HL-60/S4 (cell line): Measurements from ENCODE around the gene SPDYE17.
"Not testable (repeated sequence)": the region's sequence is repeated elsewhere in the genome, so short reads cannot be mapped to it uniquely, and the experiment has no call there.

Source experiments
- in situ Hi-C: fragments of 300-500 bp; cut with MboI; formaldehyde crosslinking; loops from 2 replicates; pipeline ENCODE4 v1.14.3; 2022; ENCODE audit warnings: low sequenced_read_pairs

Gene SPDYE17, protein sequence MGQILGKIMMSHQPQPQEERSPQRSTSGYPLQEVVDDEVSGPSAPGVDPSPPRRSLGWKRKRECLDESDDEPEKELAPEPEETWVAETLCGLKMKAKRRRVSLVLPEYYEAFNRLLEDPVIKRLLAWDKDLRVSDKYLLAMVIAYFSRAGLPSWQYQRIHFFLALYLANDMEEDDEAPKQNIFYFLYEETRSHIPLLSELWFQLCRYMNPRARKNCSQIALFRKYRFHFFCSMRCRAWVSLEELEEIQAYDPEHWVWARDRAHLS

GRCh38 chr7:77032261-77032660 lies at the start of gene SPDYE17:
Gene SPDYE17, minus strand, starts transcription at chr7:77032361. Its CDS starts 1,791 bp downstream, at chr7:77030570.
- in situ Hi-C loops, result not testable (repeated sequence)

DNA sequence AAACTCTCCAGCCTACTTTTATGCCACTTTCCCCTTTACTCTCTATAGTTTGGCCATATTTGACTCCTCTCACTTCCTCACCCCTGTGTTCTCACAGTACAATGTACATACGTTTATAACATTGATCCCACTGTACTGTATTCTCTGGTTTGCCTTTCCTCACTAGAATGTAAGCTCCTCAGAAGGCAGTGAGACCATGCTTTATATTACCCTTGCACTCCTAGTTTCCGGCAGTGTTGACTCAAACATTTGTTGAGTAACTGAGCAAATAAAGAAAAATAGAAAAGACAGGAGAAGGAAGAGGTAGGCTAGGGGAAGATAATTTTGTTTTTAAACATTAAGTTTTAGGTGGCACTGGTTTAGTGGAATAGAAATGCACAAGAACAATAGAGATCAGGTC lies 48.1 kb upstream of the SPDYE17 start:
- in situ Hi-C loops, result not testable (repeated sequence)

DNA sequence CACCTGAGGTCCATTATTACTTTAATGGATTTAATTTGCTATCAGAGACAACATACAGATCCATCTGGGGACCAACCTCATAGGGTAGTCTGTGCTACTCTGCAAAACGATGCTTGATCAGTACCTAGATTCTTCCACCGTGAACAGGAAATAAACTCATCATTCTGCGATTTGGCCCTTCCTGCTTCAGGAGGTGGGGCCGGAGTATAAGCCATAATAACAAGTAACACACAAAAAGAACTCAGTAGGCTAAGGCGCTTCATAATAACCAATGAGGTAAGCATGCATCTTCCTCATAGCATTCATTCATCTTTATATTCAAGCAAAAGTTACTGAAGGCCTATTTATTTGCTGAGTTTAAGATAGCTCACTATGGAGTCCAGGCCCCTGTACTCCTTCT lies 47.5 kb upstream of the SPDYE17 start:
- in situ Hi-C loops, result not testable (repeated sequence)

DNA sequence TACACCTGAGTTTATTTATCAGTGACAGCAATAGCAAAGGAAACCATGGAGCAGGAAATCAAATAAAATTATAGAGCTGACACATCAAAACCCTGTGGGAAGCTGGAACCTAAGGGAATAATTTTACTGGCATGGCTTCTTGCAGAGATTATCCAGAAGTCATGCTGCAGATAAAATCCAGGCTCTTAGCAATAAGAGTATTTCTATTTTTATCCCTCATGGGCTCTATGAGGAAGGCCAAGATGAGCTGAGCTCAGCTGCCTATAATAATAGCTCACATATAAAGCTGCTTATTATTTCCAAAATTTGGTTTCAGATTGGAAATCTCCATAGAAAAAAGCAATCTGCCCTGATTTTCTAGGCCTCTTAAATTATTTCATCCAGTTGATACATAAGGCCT lies 47.0 kb upstream of the SPDYE17 start:
- in situ Hi-C loops, result not testable (repeated sequence)

- in situ Hi-C loops, result not testable (repeated sequence)
These were observed 44.9 kb upstream of the SPDYE17 start for GRCh38 chr7:77077060-77077459.

DNA sequence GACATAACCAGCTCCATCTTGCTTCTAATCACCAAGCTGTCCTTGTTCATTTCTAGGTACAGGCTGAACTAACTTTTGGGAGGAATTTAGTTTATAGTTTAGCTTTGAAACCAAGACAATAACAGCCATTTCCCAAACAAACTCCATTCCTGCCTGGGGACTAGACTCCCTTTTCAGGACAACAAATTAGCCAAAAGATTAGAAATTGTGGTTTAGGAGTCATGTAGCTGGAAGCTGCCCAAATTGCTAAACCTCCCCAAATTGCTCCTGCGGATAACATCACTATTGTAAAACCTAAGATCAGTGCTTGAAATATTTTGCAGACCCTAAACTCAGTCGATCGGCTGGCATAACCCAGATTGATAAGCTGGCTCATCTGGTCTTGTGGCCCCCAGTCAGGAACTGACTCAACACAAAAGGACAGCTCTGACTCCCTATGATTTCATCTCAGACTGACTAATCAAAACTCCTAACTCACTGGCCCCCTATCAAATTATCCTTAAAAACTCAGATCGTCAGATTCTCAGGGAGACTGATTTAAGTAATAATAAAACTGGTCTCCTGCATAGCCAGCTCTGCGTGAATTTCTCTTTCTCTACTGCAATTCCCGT lies 42.7 kb upstream of the SPDYE17 start:
- in situ Hi-C loops, result not testable (repeated sequence)

DNA sequence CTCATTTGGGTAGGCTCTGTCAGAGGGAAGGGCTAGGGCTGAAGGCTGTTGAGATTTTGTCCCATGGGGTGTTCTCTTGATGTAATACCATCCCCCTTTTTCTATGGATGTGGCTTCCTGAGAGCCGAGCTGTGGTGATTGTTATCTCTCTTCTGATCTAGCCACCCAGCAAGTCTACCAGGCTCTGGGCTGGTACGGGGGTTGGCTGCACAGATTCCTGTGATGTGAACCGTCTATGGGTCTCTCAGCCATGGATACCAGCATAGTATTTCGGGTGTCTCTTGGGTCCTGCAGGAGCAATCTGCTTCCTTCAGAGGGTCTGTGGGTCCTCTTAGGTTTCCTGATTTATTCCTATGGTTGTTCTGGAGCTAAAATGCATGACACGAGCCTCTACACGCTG lies 38.9 kb upstream of the SPDYE17 start:
- in situ Hi-C loops, result not testable (repeated sequence)

DNA sequence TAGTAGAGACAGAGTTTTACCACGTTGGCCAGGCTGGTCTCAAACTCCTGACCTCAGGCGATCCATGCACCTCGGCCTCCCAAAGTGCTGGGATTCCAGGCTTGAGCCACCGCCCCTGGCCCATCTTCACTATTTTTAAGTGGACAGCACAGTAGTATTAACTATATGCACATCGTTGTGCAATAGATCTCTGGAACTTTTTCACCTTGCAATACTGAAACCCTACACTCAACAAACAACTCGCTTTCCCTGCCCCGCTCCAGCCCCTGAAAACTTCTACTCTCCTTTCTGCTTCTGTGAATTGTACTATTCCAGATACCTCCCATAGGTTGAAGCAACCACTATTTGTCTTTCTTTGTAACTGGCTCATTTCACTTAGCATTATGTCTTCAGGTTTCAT lies 33.7 kb upstream of the SPDYE17 start:
- in situ Hi-C loops, result not testable (repeated sequence)

DNA sequence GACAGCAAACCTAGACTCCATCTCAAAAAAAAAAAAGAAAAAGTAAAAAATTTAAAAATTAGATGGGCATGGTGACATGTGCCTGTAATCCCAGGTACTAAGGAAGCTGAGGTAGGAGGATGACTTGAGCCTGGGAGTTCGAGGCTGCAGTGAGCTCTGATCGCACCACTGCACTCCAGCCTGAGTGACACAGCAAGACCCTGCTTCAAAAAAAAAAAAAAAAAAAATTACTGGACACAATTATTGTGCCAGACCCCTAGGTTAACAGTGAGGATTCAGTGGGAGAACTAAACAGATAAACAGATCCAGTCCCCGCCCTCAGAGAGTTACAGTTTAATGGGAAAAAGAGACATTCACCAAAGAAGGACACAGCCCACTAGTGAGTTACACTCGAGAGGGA lies 31.6 kb upstream of the SPDYE17 start:
- in situ Hi-C loops, result not testable (repeated sequence)

DNA sequence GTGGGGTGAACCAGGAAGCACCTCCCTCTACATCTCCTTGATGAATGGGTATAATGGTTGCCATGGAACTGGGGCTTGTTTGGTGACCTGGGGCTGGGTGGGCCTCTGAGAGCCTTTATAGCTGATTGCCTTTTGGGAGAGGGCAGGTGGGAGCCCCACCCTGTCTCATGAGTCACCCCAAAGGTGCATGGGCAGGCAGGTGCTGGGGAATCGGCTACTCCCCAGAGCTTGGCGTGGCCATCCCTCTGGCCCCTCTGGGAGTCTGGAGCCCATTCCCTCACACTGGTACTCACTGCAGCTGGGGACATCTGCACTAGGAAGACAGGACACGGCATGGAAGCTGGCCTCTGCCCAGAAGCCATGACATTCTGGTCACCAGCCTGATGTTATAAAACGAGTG lies 30.4 kb upstream of the SPDYE17 start, which contains the start of gene SPDYE18:
SPDYE18 (minus strand) TSS at position 2 of the 400 bp plus-strand sequence. CDS start 2,046 bp downstream, outside the sequence.
- in situ Hi-C loops, result not testable (repeated sequence)

- in situ Hi-C loops, result not testable (repeated sequence)
These were observed 5.8 kb downstream of the SPDYE17 start for GRCh38 chr7:77026349-77026748.

GRCh38 chr7:77010074-77010680 lies 22.0 kb downstream of the SPDYE17 start:
- in situ Hi-C loops, result not testable (repeated sequence)

- in situ Hi-C loops, result not testable (repeated sequence)
These were observed 24.2 kb downstream of the SPDYE17 start for GRCh38 chr7:77008000-77008399.

GRCh38 chr7:77006127-77007110 lies 25.7 kb downstream of the SPDYE17 start:
- in situ Hi-C loops, result not testable (repeated sequence)

- in situ Hi-C loops, result not testable (repeated sequence)
These were observed 26.6 kb downstream of the SPDYE17 start for GRCh38 chr7:77005461-77006057.

- in situ Hi-C loops, result not testable (repeated sequence)
These were observed 28.0 kb downstream of the SPDYE17 start for GRCh38 chr7:77004151-77004550.

DNA sequence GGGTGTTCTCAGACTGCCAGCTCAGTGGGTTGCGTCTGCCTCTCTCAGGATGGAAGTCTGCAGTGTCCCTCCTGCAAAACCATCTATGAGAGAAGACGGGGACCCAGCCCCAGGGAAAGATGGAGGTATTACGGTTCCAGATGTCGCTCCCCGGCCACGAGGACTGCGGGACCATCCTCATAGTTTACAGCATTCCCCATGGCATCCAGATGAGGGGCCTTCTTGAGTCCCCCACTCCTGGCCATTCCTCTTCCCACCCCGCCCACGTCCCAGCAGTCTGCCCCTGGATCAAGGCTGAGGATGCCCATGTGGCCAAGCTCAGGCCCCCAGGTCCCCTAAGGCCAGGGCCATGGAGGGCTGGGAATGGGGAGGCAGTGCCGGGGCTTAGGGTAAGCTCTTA lies 28.9 kb downstream of the SPDYE17 start:
- in situ Hi-C loops, result not testable (repeated sequence)

- in situ Hi-C loops, result not testable (repeated sequence)
These were observed 29.4 kb downstream of the SPDYE17 start for GRCh38 chr7:77002678-77003233.

- in situ Hi-C loops, result not testable (repeated sequence)
These were observed 30.1 kb downstream of the SPDYE17 start for GRCh38 chr7:77002104-77002503.

DNA sequence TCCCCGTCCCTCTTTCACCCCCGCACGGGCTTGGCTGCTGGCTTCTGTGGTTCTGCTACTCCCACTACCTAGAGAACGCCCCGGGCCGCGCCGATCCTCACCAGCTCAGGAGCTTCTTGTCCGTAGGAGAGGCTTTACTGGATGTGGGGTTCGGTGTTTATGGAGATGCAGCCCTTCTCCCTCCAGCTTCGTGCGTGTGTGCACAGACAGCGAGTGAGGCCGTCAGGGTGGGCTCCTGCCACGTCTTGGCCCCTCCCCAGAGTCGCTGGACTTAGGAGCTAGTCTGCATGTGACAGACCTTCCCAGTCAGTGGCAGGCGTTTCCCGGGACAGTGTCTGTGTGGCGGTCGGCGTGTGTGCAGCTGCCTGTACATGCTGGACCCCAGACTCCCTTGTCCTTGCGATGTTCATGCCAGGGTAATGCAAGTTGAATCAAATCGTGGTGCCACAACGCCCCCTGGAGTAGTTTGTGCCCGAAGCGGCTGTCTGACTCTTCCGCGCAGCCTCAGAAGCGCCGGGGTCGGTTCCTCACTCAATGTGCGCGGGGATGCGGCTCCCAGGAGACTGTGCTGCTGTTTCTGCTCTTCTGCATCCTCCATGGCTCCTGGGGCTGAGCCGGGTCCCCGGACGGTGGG lies 32.6 kb downstream of the SPDYE17 start:
- in situ Hi-C loops, result not testable (repeated sequence)
